DMS 273 treated with DMSO at 0.1 percent for 48 hours (cell line): ENCODE results near the gene CLEC16A.

Experiments
- DNase-seq: peaks from one replicate; lab custom pipeline; 2025; lab: John Stamatoyannopoulos, UW

CLEC16A gene

GRCh38 chr16:11127610-11128195 lies 183.3 kb downstream of the CLEC16A start:
- DNase-seq = no peak

GRCh38 chr16:11128211-11129141 lies 184.1 kb downstream of the CLEC16A start:
- DNase-seq = no peak

GRCh38 chr16:11129378-11129781 lies 185.0 kb downstream of the CLEC16A start:
- DNase-seq = no peak

GRCh38 chr16:11130978-11131665 lies 186.8 kb downstream of the CLEC16A start:
- no peak for DNase-seq

- no peak for DNase-seq
Observed at GRCh38 chr16:11131706-11132105, 187.3 kb downstream of the CLEC16A start.

GRCh38 chr16:11133344-11133943 lies 189.1 kb downstream of the CLEC16A start:
- DNase-seq = no peak

GRCh38 chr16:11134722-11135463 lies 190.5 kb downstream of the CLEC16A start:
- no peak for DNase-seq

- DNase-seq = no peak
Observed at GRCh38 chr16:11135464-11135973, 191.2 kb downstream of the CLEC16A start.

- peak; percentile 14 for DNase-seq
Observed at GRCh38 chr16:11136600-11136999, 192.2 kb downstream of the CLEC16A start.

GRCh38 chr16:11138022-11138768 lies 193.8 kb downstream of the CLEC16A start:
- no peak for DNase-seq

- DNase-seq = no peak
Observed at GRCh38 chr16:11138769-11139325, 194.5 kb downstream of the CLEC16A start.

GRCh38 chr16:11139326-11140097 lies 195.1 kb downstream of the CLEC16A start:
- DNase-seq = no peak

- DNase-seq = no peak
Observed at GRCh38 chr16:11140098-11140375, 195.7 kb downstream of the CLEC16A start.

GRCh38 chr16:11140466-11140865 lies 196.1 kb downstream of the CLEC16A start:
- no peak for DNase-seq

GRCh38 chr16:11140867-11141266 lies 196.5 kb downstream of the CLEC16A start:
- no peak for DNase-seq

GRCh38 chr16:11141409-11142260 lies 197.3 kb downstream of the CLEC16A start:
- no peak for DNase-seq

- no peak for DNase-seq
Observed at GRCh38 chr16:11142261-11142630, 197.9 kb downstream of the CLEC16A start.

GRCh38 chr16:11142951-11143350 lies 198.6 kb downstream of the CLEC16A start:
- no peak for DNase-seq
